ENCODE measurements around the gene PLCG2. TPM values are rescaled to one million over a fixed set of nuclear protein-coding genes. Genes with fewer than 3 reads are reported as not detected.

PLCG2 gene
- total and polyA plus RNA-seq, 2 of the 8 experiments (the other 6 are each of a cell fraction or from before 2014, with no cell fraction given) = 6.1 to 6.9 TPM

GRCh38 chr16:81921843-81922584 lies 142.9 kb downstream of the PLCG2 start:
- no peak overlapping the region for H3K18ac ChIP-seq (ENCODE audit: extremely low read depth, low read length)
- 84% methylated on average over 5 of the region's 5 CpGs; no CpG with 5 or more reads in 1 of the 2 experiments for WGBS, 2 experiments (ENCODE audit: extremely low coverage in 1 of 2, insufficient coverage in 1 of 2, insufficient read length in 1 of 2, insufficient replicate concordance in 2 of 2, low coverage in 1 of 2, low lambda C conversion rate in 2 of 2, missing lambda C conversion rate in 1 of 2)
- H2BK120ac ChIP-seq (replicated peaks; ENCODE audit: low read depth, low read length) = no peak overlapping the region
- H4K8ac ChIP-seq (ENCODE audit: extremely low read depth, insufficient read depth, low read length) = no peak overlapping the region
- H3K9me3 ChIP-seq (ENCODE audit: insufficient read depth in 2 of 2, low read depth in 1 of 2, low read length in 1 of 2) = no peaks in the 10 kb centered on the region
- no peak for DNase-seq (ENCODE audit: low read depth in 1 of 2, low spot score in 2 of 2)
- ChIA-PET CTCF (ENCODE audit: partially characterized antibody) (interaction anchor here (0.8 to 1.5 kb wide), 3 partner anchors 12 to 19 kb away, joined by 3 to 6 read pairs (median 3); no protein-coding TSS in a partner anchor), POLR2A (ENCODE audit: partially characterized antibody) (no interaction called here)
- H2BK15ac ChIP-seq (ENCODE audit: low read length) = no peak overlapping the region
- H2AK5ac ChIP-seq (ENCODE audit: low read depth, low read length) = no peak overlapping the region
- H3K4ac ChIP-seq (replicated peaks; ENCODE audit: insufficient read length, low read depth, low read length) = no peak overlapping the region
- H2BK12ac ChIP-seq (ENCODE audit: low read depth, low read length) = no peak overlapping the region
- no peak overlapping the region for H3K9ac ChIP-seq (replicated peaks in 1 of 4; ENCODE audit: extremely low read depth in 1 of 4, low read depth in 3 of 4, low read length in 3 of 4)
- H3K4me3 ChIP-seq (ENCODE audit: extremely low read depth in 1 of 4, insufficient read depth in 2 of 4, low read depth in 3 of 4, low read length in 4 of 4) = no peak overlapping the region
- no peak overlapping the region for H3K14ac ChIP-seq (ENCODE audit: insufficient read length)
- no peak overlapping the region for H3K56ac ChIP-seq (replicated peaks; ENCODE audit: insufficient read length, low read depth, low read length)
- no peak overlapping the region for H3K23ac ChIP-seq (ENCODE audit: insufficient read length)
- H2BK5ac ChIP-seq (ENCODE audit: low read depth, low read length) = no peak overlapping the region
- H3K4me1 ChIP-seq (replicated peaks in 1 of 4; ENCODE audit: control insufficient read depth in 3 of 4, insufficient read depth in 4 of 4, low read length in 3 of 4) = no peaks in the 10 kb centered on the region
- no peak overlapping the region for H4K5ac ChIP-seq (ENCODE audit: insufficient read length, low read depth, low read length)
- no peak overlapping the region for H2AFZ ChIP-seq (ENCODE audit: low read length)
- H4K91ac ChIP-seq (replicated peaks; ENCODE audit: insufficient read length, low read length) = no peak overlapping the region
- no peaks in the 10 kb centered on the region for H3K79me2 ChIP-seq (ENCODE audit: control insufficient read depth in 1 of 2, insufficient read depth in 2 of 2, low read length in 2 of 2)
- H3K27ac ChIP-seq (ENCODE audit: low read depth, low read length) = no peak overlapping the region
- H3K27me3 ChIP-seq (replicated peaks in 1 of 4; ENCODE audit: control insufficient read depth in 3 of 4, extremely low read depth in 1 of 4, insufficient read depth in 3 of 4, low read length in 3 of 4) = no peaks in the 10 kb centered on the region
- no peak overlapping the region for H2BK20ac ChIP-seq (ENCODE audit: low read length)
- peaks cover 2% of the 10 kb centered on the region; the same call in 1 of the 2 replicates for H3K23me2 ChIP-seq (ENCODE audit: low read depth, low read length)
- no peak for TF ChIP-seq SAP30 (IDR thresholded peaks at IDR 0.05; ENCODE audit: insufficient read depth, insufficient replicate concordance, low read length)
- TF ChIP-seq TEAD4 (IDR thresholded peaks at IDR 0.05; ENCODE audit: low read depth, low read length) = no peak
- TF ChIP-seq GABPA (IDR thresholded peaks at IDR 0.05; ENCODE audit: borderline replicate concordance, insufficient read depth, low read length) = no peak
- no peak for TF ChIP-seq GTF2F1 (IDR thresholded peaks at IDR 0.05; ENCODE audit: borderline replicate concordance, low read depth, low read length)
- no peak for TF ChIP-seq TBP (IDR thresholded peaks at IDR 0.05; ENCODE audit: low read depth, low read length)
- peak; percentile 51; the same call in 1 of the 2 replicates for TF ChIP-seq KDM1A (IDR thresholded peaks at IDR 0.05; ENCODE audit: borderline replicate concordance, low read length)
- no peak for FAIRE-seq
- H4K20me1 ChIP-seq (replicated peaks in 1 of 2; ENCODE audit: control insufficient read depth in 1 of 2, insufficient read depth in 2 of 2, low read length in 2 of 2) = no peaks in the 10 kb centered on the region
- no peaks in the 10 kb centered on the region for H3K36me3 ChIP-seq (ENCODE audit: control insufficient read depth in 2 of 4, insufficient read depth in 4 of 4, low read length in 3 of 4)
- no peaks in the 10 kb centered on the region for H3K79me1 ChIP-seq (ENCODE audit: low read depth, low read length)
- no peak overlapping the region for H3K4me2 ChIP-seq (ENCODE audit: insufficient read depth in 1 of 2, low read depth in 2 of 2, low read length in 2 of 2)
